Skeletal muscle satellite cell (primary cell): Measurements from ENCODE around the gene BTG2.

ENCODE experiments used
- H3K27me3 ChIP-seq: 2 replicates; pipeline ENCODE4 v1.7.0; 2013; ENCODE audit warnings: low read length; ENCODE audit not compliant: control insufficient read depth, insufficient read depth
- H3K36me3 ChIP-seq: 2 replicates; pipeline ENCODE4 v1.7.0; 2013; ENCODE audit warnings: mild to moderate bottlenecking, control low read depth, low read length; ENCODE audit not compliant: insufficient read depth
- H3K4me1 ChIP-seq: 2 replicates; pipeline ENCODE4 v1.7.0; 2013; ENCODE audit warnings: low read length; ENCODE audit not compliant: control insufficient read depth, insufficient read depth
- H3K4me2 ChIP-seq: 2 replicates; pipeline ENCODE4 v1.7.0; 2013; ENCODE audit warnings: mild to moderate bottlenecking, low read length
- H3K4me3 ChIP-seq: 2 replicates; pipeline ENCODE4 v1.7.0; 2013; ENCODE audit warnings: low read length
- H3K9ac ChIP-seq: 2 replicates; pipeline ENCODE4 v1.7.0; 2013; ENCODE audit warnings: mild to moderate bottlenecking, low read depth, low read length, moderate library complexity
- H3K9me3 ChIP-seq: replicated peaks from 2 replicates; pipeline ENCODE4 v1.7.0; 2013; ENCODE audit warnings: mild to moderate bottlenecking, control low read depth, low read length

Gene BTG2

DNA sequence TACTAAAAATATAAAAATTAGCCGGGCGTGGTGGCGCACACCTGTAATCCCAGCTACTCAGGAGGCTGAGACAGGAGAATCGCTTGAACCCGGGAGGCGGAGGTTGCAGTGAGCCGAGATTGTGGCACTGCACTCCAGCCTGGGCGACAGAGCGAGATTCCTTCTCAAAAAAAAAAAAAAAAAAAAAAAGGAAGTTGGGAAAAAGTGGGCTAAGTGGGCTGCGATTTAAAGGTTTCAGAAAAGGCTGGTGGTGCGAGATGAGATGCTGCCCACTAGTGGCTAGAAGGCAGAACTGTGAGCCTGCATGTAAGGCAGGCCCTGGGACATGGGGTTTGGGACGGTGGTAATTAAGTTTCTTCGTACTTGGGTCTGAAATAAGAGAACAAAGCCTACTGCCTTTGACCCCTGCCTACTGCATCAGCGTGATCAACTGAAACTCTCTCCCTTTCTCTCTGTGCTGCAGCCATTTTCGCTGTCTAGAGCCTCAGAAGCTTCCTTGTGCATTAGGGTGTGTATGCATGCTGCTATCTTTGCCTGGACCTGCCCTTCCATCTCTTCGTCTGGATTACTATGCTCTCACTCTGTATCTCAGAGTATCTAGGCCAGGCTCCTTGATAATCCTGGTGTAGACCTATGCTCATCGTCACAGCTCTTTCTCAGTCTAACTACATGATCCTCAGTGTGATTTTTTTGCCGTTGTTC is 33.2 kb downstream of the BTG2 start:
- no peaks in the 10 kb centered on the region for H3K36me3 ChIP-seq
- H3K4me1 ChIP-seq = no peaks in the 10 kb centered on the region
- no peak overlapping the region for H3K4me3 ChIP-seq
- no peaks in the 10 kb centered on the region for H3K9me3 ChIP-seq
- no peak overlapping the region for H3K4me2 ChIP-seq
- no peak overlapping the region for H3K9ac ChIP-seq
- H3K27me3 ChIP-seq = peaks cover 49% of the 10 kb centered on the region

DNA sequence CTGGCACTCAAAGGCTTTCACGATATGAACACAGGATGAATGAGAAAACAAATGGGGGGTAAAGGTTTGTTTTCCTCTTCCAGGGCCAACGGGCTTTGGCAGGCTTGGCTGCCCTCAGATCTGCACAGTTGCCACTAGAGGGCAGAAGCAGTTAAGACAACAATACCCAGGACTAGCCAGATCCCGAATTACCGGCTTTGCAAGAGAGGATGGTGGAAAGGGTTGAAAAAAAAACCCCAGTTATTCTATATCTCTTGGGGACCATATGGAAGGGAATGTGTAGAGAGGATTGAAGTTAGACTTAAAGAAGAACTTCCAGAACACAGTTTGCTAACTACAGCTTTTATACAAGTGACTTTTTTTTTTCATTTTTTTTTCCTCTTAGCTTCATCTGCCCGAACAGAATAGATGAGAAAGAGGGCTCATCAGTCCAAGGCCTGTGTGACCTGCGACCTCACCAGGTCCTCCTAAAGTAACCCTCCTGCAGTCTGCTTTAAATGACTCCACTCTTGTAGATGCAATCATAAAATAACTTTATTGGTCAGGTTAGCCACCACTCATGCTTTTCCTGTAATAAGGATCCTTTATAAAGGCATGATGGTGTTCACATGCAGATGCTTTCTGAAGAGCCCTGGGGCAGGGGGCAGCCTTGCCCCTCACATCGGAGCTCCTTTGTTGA is 34.9 kb downstream of the BTG2 start:
- Histone ChIP-seq H3K4me1 (no peaks in the 10 kb centered on the region), H3K9me3 (no peaks in the 10 kb centered on the region), H3K36me3 (no peaks in the 10 kb centered on the region), H3K27me3 (peaks cover 63% of the 10 kb centered on the region), H3K9ac (no peak overlapping the region), H3K4me2 (no peak overlapping the region), H3K4me3 (no peak overlapping the region)

DNA sequence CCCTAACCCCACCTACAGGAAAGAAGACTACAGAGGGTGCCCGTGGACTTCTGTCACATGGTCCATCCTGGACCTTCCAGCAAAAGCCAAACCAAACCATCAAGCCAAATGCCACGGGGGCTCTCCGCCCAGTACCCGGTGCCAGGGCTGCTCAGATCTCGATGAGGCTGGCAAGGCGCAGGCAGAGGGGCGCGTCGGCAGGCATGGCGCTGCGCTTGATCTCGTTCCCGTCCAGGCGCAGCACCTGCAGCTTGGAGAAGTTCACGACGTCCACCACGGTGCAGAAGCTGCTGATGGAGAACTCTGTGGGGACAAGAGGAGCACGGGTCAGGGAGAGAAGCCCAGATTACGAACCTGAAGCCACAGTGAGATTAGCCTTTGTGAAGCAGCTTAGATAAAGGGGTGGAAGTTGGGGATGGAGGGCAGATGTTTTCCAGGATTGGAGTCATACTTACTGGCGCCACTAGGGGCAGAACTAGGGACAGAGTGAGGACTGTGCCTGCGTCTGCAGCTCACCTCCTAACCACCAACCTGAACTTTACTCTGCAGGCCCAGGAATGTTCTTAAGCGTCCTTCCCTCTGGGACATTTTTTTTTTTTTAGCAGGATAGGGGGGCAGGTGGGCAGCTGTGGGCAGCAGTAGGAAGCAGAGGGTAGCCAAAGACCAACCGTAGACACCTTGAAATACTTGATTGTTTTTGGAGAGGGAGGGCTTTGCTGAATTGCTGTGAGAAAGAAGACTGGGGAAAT is 37.0 kb downstream of the BTG2 start:
- H3K36me3 ChIP-seq = no peaks in the 10 kb centered on the region
- H3K27me3 ChIP-seq = peaks cover 58% of the 10 kb centered on the region
- no peaks in the 10 kb centered on the region for H3K4me1 ChIP-seq
- no peaks in the 10 kb centered on the region for H3K9me3 ChIP-seq
- H3K9ac ChIP-seq = no peak overlapping the region
- H3K4me2 ChIP-seq = no peak overlapping the region
- no peak overlapping the region for H3K4me3 ChIP-seq

DNA sequence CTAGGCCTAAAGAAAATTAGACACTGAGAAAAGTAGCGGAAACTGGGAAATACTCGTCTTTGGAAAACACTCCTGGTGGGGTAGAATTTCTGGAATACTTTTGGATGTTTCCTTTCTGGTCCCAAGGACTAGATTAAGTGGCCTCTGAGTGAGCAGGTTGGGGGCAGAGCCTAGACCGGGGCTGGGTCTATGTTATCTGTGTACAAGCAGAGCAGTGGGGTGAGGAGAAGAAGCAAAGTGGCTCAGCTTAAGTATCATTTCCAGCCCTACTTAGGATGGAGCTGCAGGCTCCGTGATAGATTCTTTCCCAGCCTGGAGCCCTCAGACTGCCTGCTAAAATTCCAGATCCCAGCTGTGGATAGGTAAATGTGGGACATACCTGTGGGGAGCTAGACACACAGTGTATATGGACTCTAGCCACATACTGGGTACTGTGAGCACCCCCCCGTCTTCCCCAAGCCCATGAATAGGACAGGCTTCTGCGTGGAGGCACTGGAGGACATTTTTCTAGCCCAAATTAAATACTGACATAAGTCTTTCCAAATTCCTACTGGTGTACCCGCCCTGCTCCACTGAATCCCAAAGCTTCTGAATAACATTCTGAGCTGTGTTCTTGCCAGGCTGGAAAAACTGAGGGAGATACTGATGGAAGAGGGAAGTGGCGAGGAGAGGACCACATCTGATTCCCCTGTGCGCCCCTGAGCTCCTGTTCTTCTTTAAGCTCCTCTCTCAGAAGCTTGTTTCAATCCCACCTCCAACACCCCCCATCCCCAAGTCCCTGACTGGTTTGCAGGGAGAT is 38.8 kb downstream of the BTG2 start:
- Histone ChIP-seq H3K27me3 (peaks cover 74% of the 10 kb centered on the region), H3K4me2 (no peak overlapping the region), H3K4me3 (no peak overlapping the region), H3K36me3 (no peaks in the 10 kb centered on the region), H3K9ac (no peak overlapping the region), H3K9me3 (no peaks in the 10 kb centered on the region), H3K4me1 (no peaks in the 10 kb centered on the region)

DNA sequence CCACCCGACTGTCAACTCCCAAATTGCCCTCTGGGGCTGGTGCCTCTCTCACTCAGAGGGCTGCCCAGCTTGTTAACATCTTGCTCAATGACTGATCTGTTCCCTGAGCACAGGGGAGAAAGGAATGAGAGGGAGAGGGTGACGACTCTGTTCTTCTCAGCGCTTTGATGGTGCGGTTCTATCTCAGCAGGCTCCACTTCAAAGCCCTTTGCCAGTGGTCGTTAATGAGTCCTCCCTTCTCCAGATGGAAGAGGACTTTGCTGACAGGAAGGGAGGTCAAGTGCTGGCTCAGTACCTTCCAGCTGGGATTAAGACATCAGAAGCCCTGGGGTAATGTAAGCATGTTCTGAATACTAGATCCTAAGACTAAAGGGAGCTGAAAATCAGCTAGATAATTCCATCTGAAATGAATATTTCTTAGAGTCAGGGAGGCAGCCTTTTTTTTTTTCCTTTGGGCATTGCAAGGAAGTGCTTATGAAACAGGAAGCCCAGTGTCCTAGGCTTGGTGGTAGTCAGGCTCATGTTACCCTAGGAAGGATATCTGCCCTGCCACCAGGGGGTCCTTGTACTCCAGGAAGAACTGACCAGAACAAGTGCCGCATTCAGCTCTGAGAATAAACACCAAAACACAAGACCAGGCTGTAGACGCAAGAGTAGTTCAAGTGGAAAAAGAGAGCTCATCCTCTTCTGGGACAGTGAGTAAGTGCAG is 40.9 kb downstream of the BTG2 start:
- no peak overlapping the region for H3K4me2 ChIP-seq
- no peaks in the 10 kb centered on the region for H3K36me3 ChIP-seq
- H3K4me1 ChIP-seq = no peaks in the 10 kb centered on the region
- no peak overlapping the region for H3K9ac ChIP-seq
- no peaks in the 10 kb centered on the region for H3K9me3 ChIP-seq
- H3K4me3 ChIP-seq = no peak overlapping the region
- H3K27me3 ChIP-seq = peaks cover 84% of the 10 kb centered on the region

DNA sequence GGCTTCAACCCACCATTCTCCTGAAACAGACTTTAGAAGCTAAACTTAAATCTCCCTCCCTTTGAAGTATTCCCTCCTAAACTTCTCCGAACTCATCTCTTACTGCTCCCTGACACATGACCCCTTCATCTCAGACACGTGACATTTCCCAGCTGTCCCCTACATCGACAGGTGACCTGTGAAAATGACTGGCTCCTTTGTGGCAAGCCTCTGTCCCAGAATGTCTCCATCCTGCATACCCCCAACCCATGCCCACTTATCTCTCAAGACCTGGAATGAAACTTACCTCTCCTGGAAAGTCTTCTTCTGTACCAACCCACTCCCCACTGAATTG is 41.4 kb downstream of the BTG2 start:
- Histone ChIP-seq H3K4me3 (no peak overlapping the region), H3K27me3 (peaks cover 83% of the 10 kb centered on the region), H3K4me2 (no peak overlapping the region), H3K9ac (no peak overlapping the region), H3K9me3 (no peaks in the 10 kb centered on the region), H3K36me3 (no peaks in the 10 kb centered on the region), H3K4me1 (no peaks in the 10 kb centered on the region)

DNA sequence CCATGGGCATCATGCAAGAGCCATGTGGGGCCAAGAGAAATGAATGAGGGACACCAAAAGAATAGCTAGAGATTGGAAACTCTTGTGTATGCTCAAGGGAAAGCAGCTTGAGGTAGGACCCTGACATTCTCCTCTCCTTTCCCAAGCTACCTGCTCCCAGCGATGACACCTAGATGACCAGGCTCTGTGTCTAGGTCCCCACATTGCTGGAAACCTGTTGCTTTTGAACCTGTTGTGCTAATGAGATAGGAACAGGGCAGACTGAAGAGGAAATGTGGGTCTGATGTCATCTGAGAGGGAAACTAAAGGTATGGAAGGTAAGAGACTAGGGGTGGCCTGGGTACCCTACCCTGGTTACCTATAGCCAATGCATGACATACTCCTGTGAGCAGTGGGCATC is 43.8 kb downstream of the BTG2 start:
- H3K9me3 ChIP-seq = no peaks in the 10 kb centered on the region
- no peaks in the 10 kb centered on the region for H3K4me1 ChIP-seq
- H3K4me2 ChIP-seq = no peak overlapping the region
- H3K9ac ChIP-seq = no peak overlapping the region
- no peaks in the 10 kb centered on the region for H3K36me3 ChIP-seq
- H3K4me3 ChIP-seq = no peak overlapping the region
- peaks cover 71% of the 10 kb centered on the region for H3K27me3 ChIP-seq

DNA sequence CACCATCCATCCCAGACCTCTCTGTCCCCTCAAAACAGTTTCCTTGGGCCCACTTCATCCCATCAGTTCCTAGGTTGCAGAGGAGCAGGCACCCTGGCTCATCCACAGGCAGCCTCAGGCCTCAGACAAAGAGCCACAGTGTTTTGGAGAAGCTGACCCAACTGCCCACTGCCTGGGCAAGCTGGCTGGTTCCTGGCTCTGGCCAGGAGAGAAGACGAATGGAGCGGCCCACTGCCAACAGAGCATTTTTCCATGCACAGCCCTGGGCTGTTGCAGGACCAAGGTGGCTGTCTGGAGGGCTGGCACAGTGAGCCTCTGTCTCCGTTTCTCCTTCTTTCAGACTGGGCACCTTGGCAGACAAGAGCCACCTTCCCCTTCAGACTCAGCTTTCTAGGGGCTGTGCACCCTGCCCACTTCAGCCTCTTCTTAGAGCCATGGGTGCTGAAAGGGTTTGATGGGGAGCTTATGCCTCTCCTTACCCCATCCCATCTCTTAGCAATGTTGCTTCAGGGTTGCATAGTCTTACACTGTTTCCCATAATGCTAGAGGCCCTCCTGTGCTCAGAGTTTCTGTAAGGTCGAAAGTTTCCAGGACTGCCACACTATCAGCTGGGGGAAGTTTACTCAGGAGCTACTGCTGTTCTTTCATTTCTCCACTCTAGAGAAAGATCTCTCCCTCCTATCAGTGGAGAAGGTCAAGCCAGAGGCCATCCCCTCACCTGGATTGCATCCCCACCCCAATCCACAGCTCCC is 44.6 kb downstream of the BTG2 start:
- Histone ChIP-seq H3K4me1 (no peaks in the 10 kb centered on the region), H3K4me3 (no peak overlapping the region), H3K9ac (no peak overlapping the region), H3K4me2 (no peak overlapping the region), H3K36me3 (no peaks in the 10 kb centered on the region), H3K9me3 (no peaks in the 10 kb centered on the region), H3K27me3 (peaks cover 69% of the 10 kb centered on the region)

DNA sequence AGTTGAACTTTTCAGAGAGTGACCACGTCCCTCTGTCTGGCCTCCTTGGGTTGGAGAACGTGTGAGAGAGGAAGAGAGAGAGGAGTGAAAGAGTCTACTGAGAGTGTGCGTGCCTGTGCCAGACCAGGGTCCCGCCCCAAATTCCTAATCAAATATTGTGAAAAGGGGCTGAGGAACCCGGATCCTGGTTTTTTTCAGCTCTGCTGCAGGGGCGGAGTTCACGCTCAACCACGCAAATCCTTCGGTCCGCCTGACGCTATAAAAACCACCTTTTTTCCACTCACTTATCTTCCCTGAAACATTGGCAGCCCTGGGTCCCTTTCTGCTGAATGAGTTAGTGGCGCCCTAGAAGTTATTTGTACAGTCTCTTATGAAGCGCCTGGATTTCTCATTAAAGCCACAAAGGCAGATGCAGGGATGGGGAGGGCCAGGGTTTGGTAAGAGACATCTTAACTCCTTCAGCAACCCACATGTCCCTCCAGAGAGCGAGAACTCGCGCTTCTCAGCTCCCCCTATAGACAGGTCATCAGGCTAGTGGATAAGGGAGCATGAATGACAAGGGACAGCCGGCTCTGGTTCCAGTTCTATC is 45.8 kb downstream of the BTG2 start, which contains the start of gene FMOD:
Gene FMOD, minus strand, starts transcription at position 86 of the 589 bp plus-strand sequence. CDS start 2,852 bp downstream, outside the sequence.
- peaks cover 72% of the 10 kb centered on the region for H3K27me3 ChIP-seq
- no peaks in the 10 kb centered on the region for H3K36me3 ChIP-seq
- H3K9me3 ChIP-seq = no peaks in the 10 kb centered on the region
- H3K4me1 ChIP-seq = no peaks in the 10 kb centered on the region
- H3K4me2 ChIP-seq = no peak within 1 kb of the TSS
- H3K4me3 ChIP-seq = no peak within 1 kb of the TSS
- H3K9ac ChIP-seq = no peak within 1 kb of the TSS

DNA sequence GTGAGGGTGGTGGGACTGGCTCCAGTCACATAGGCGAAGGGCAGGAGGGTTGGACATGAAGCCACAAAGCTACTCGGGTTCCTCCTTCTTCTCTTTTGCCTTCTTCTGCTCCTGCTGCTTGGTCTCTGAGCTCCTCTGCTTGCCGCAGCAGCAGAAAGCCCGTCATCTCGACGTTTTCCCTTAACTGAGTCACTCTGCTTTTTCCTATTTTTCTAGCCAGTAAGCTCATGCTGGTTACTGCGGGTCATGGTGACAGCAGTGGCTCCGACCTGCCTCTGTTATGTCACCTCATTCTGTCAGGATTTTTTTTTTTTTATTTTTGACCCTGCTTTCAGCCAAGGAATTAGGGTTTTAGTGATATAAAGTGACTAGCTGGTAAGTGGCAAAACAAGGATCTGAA is 48.2 kb downstream of the BTG2 start:
- peaks cover 79% of the 10 kb centered on the region for H3K27me3 ChIP-seq
- no peaks in the 10 kb centered on the region for H3K4me1 ChIP-seq

More for the DNA sequence above, 48.2 kb downstream of the BTG2 start:
- Histone ChIP-seq H3K36me3 (no peaks in the 10 kb centered on the region), H3K4me2 (no peak overlapping the region), H3K9me3 (no peaks in the 10 kb centered on the region), H3K9ac (no peak overlapping the region), H3K4me3 (no peak overlapping the region)
